ENCODE measurements around the gene CBFA2T2.

The CBFA2T2 gene

GRCh38 chr20:33561692-33562601 is 72.1 kb downstream of the CBFA2T2 start:
- H3K4me3 ChIP-seq (ENCODE audit: low read depth, low read length) = no peak overlapping the region
- no peak for TF ChIP-seq CTCF (IDR thresholded peaks at IDR 0.05; ENCODE audit: insufficient read depth, low read depth, low read length, missing control alignments)
- no peak for DNase-seq (ENCODE audit: low read depth)

- no peak for DNase-seq (ENCODE audit: low read depth)
- no peak overlapping the region for H3K4me3 ChIP-seq (ENCODE audit: low read depth, low read length)
- no peak for TF ChIP-seq CTCF (IDR thresholded peaks at IDR 0.05; ENCODE audit: insufficient read depth, low read depth, low read length, missing control alignments)
Measured at GRCh38 chr20:33563788-33564187, 73.9 kb downstream of the CBFA2T2 start.

- no peak for DNase-seq (ENCODE audit: low read depth)
- TF ChIP-seq CTCF (IDR thresholded peaks at IDR 0.05; ENCODE audit: insufficient read depth, low read depth, low read length, missing control alignments) = no peak
- H3K4me3 ChIP-seq (ENCODE audit: low read depth, low read length) = no peak overlapping the region
Measured at GRCh38 chr20:33566781-33567603, 77.1 kb downstream of the CBFA2T2 start.

- H3K4me3 ChIP-seq (ENCODE audit: low read depth, low read length) = no peak overlapping the region
- no peak for DNase-seq (ENCODE audit: low read depth)
- TF ChIP-seq CTCF (IDR thresholded peaks at IDR 0.05; ENCODE audit: insufficient read depth, low read depth, low read length, missing control alignments) = no peak
Measured at GRCh38 chr20:33567949-33568348, 78.1 kb downstream of the CBFA2T2 start.

- no peak for TF ChIP-seq CTCF (IDR thresholded peaks at IDR 0.05; ENCODE audit: insufficient read depth, low read depth, low read length, missing control alignments)
- no peak overlapping the region for H3K4me3 ChIP-seq (ENCODE audit: low read depth, low read length)
- no peak for DNase-seq (ENCODE audit: low read depth)
Measured at GRCh38 chr20:33568378-33568777, 78.5 kb downstream of the CBFA2T2 start.

- H3K4me3 ChIP-seq (ENCODE audit: low read depth, low read length) = no peak overlapping the region
- DNase-seq (ENCODE audit: low read depth) = no peak
Measured at GRCh38 chr20:33568868-33569801, 79.2 kb downstream of the CBFA2T2 start.

More at GRCh38 chr20:33568868-33569801, 79.2 kb downstream of the CBFA2T2 start:
- TF ChIP-seq CTCF (IDR thresholded peaks at IDR 0.05; ENCODE audit: insufficient read depth, low read depth, low read length, missing control alignments) = no peak
